Mesothelial cell of epicardium (in vitro differentiated cells): ENCODE measurements around the gene C16orf86. TPM values are rescaled to one million over a fixed set of nuclear protein-coding genes. Genes with fewer than 3 reads are reported as not detected.
A peak's percentile ranks its signal among the peaks of the same experiment; 100 is the strongest.

ENCODE experiments used
- DNase-seq, 2 experiments: peaks; one replicate each; pipeline ENCODE4 v3.0.0; 2021; ENCODE audit warnings: low spot score in 2 of 2; ENCODE audit not compliant: unreplicated experiment in 2 of 2
- H3K27ac Mint-ChIP-seq: 2 replicates; pipeline ENCODE4 v1.8.0; 2021; ENCODE audit warnings: mixed read lengths
- H3K27me3 Mint-ChIP-seq: 2 replicates; pipeline ENCODE4 v1.8.0; 2021; ENCODE audit warnings: low read depth, mixed read lengths
- H3K36me3 Mint-ChIP-seq: 2 replicates; pipeline ENCODE4 v1.8.0; 2021; ENCODE audit warnings: mixed read lengths
- H3K4me1 Mint-ChIP-seq: 2 replicates; pipeline ENCODE4 v1.8.0; 2021; ENCODE audit warnings: mixed read lengths
- H3K4me3 Mint-ChIP-seq: 2 replicates; pipeline ENCODE4 v1.8.0; 2021; ENCODE audit warnings: mild to moderate bottlenecking, moderate library complexity, mixed read lengths
- H3K9me3 Mint-ChIP-seq: 2 replicates; pipeline ENCODE4 v1.8.0; 2021; ENCODE audit warnings: mixed read lengths
- CTCF ChIP-seq: fragments of 200-600 bp; sonication (generic); IDR thresholded peaks from one replicate; pipeline ENCODE4 v1.5.0; 2021; ENCODE audit warnings: antibody characterized with exemption; ENCODE audit not compliant: unreplicated experiment
- total RNA-seq: library from RNA; stranded (reverse); gene quantifications from 3 replicates; pipeline ENCODE4 v1.2.1, GENCODE V29; 2021

Gene C16orf86
- total RNA-seq, 1 donor from 2014 or later = 1.8 TPM

GRCh38 chr16:67663151-67663876 is 3.3 kb upstream of the C16orf86 start:
- Mint-ChIP-seq H3K27me3 (no peaks in the 10 kb centered on the region), H3K4me1 (peaks cover 20% of the 10 kb centered on the region), H3K4me3 (no peak overlapping the region), H3K9me3 (no peaks in the 10 kb centered on the region), H3K36me3 (peaks cover 2% of the 10 kb centered on the region), H3K27ac (no peak overlapping the region)
- no peak for TF ChIP-seq CTCF
- no peak for DNase-seq

GRCh38 chr16:67663877-67664222 is 2.8 kb upstream of the C16orf86 start:
- no peak for DNase-seq
- Mint-ChIP-seq H3K4me3 (no peak overlapping the region), H3K27me3 (no peaks in the 10 kb centered on the region), H3K4me1 (peaks cover 18% of the 10 kb centered on the region), H3K9me3 (no peaks in the 10 kb centered on the region), H3K27ac (no peak overlapping the region), H3K36me3 (peaks cover 2% of the 10 kb centered on the region)
- TF ChIP-seq CTCF = no peak

- Mint-ChIP-seq H3K27ac (no peak overlapping the region), H3K4me1 (peaks cover 14% of the 10 kb centered on the region), H3K27me3 (no peaks in the 10 kb centered on the region), H3K4me3 (no peak overlapping the region), H3K36me3 (peaks cover 2% of the 10 kb centered on the region), H3K9me3 (no peaks in the 10 kb centered on the region)
- no peak for DNase-seq
- no peak for TF ChIP-seq CTCF
Measured at GRCh38 chr16:67664258-67664657, 2.4 kb upstream of the C16orf86 start.

- Mint-ChIP-seq H3K9me3 (no peaks in the 10 kb centered on the region), H3K27me3 (no peaks in the 10 kb centered on the region), H3K36me3 (peaks cover 2% of the 10 kb centered on the region), H3K4me3 (peak overlapping the region; percentile 24), H3K27ac (no peak overlapping the region), H3K4me1 (peaks cover 9% of the 10 kb centered on the region)
- DNase-seq = no peak
- TF ChIP-seq CTCF = no peak
Measured at GRCh38 chr16:67664871-67665270, 1.7 kb upstream of the C16orf86 start.

GRCh38 chr16:67665598-67665997 is 1.0 kb upstream of the C16orf86 start:
- H3K4me3 Mint-ChIP-seq = peak overlapping the region; percentile 70
- H3K36me3 Mint-ChIP-seq = peaks cover 2% of the 10 kb centered on the region
- no peaks in the 10 kb centered on the region for H3K9me3 Mint-ChIP-seq
- no peak overlapping the region for H3K27ac Mint-ChIP-seq
- H3K4me1 Mint-ChIP-seq = peaks cover 9% of the 10 kb centered on the region
- H3K27me3 Mint-ChIP-seq = no peaks in the 10 kb centered on the region
- DNase-seq = no peak
- TF ChIP-seq CTCF = no peak
